Astrocyte (in vitro differentiated cells and primary cell): Measurements from ENCODE around the gene SLC5A4. TPM values are rescaled to one million over a fixed set of nuclear protein-coding genes. Genes with fewer than 3 reads are reported as not detected.
"Not testable (repeated sequence)": the region's sequence is repeated elsewhere in the genome, so short reads cannot be mapped to it uniquely, and the experiment has no call there.

ENCODE experiments used
- DNase-seq: peaks from one replicate; pipeline ENCODE4 v3.0.0-alpha.2; 2010; ENCODE audit warnings: low read depth
- FAIRE-seq: peaks from 2 replicates; lab custom pipeline; 2011; peaks lifted over from hg19 to GRCh38; lab: Jason Lieb, UNC
- H2AFZ ChIP-seq: 2 replicates; pipeline ENCODE4 v1.6.0; 2012; ENCODE audit warnings: low read depth, low read length, inconsistent platforms
- H3K27ac ChIP-seq: 2 replicates; pipeline ENCODE4 v1.5.1; 2011; ENCODE audit warnings: low read depth, low read length, inconsistent platforms
- H3K27me3 ChIP-seq: 2 replicates; pipeline ENCODE4 v1.6.0; 2011; ENCODE audit warnings: low read length, inconsistent platforms; ENCODE audit not compliant: insufficient read depth
- H3K36me3 ChIP-seq: 2 replicates; pipeline ENCODE4 v1.5.1; 2011; ENCODE audit warnings: low read length, inconsistent platforms; ENCODE audit not compliant: insufficient read depth
- H3K4me1 ChIP-seq: 2 replicates; pipeline ENCODE4 v1.5.1; 2011; ENCODE audit warnings: low read length, inconsistent platforms; ENCODE audit not compliant: insufficient read depth
- H3K4me2 ChIP-seq: 2 replicates; pipeline ENCODE4 v1.6.0; 2012; ENCODE audit warnings: low read length, inconsistent platforms
- H3K4me3 ChIP-seq: 2 replicates; pipeline ENCODE4 v1.5.1; 2011; ENCODE audit warnings: low read depth, mild to moderate bottlenecking, low read length, inconsistent platforms; ENCODE audit not compliant: insufficient read depth
- H3K79me2 ChIP-seq: 2 replicates; pipeline ENCODE4 v1.6.0; 2012; ENCODE audit warnings: mild to moderate bottlenecking, low read length, inconsistent platforms; ENCODE audit not compliant: insufficient read depth
- H3K9ac ChIP-seq: 2 replicates; pipeline ENCODE4 v1.6.0; 2012; ENCODE audit warnings: mild to moderate bottlenecking, low read length, inconsistent platforms
- H3K9me3 ChIP-seq: 2 replicates; pipeline ENCODE4 v1.5.1; 2012; ENCODE audit warnings: low read depth, mild to moderate bottlenecking, low read length, inconsistent platforms; ENCODE audit not compliant: insufficient read depth
- H4K20me1 ChIP-seq: 2 replicates; pipeline ENCODE4 v1.6.0; 2012; ENCODE audit warnings: low read length, inconsistent platforms; ENCODE audit not compliant: insufficient read depth
- H3K27ac Mint-ChIP-seq: one replicate; pipeline ENCODE4 v1.8.0; 2021; ENCODE audit warnings: mild to moderate bottlenecking, mixed read lengths; ENCODE audit not compliant: unreplicated experiment
- H3K27me3 Mint-ChIP-seq: one replicate; pipeline ENCODE4 v1.8.0; 2021; ENCODE audit warnings: low read depth, mixed read lengths; ENCODE audit not compliant: unreplicated experiment
- H3K36me3 Mint-ChIP-seq: one replicate; pipeline ENCODE4 v1.8.0; 2021; ENCODE audit warnings: low read depth, mixed read lengths; ENCODE audit not compliant: unreplicated experiment
- H3K4me1 Mint-ChIP-seq: one replicate; pipeline ENCODE4 v1.8.0; 2021; ENCODE audit warnings: low read depth, mixed read lengths; ENCODE audit not compliant: unreplicated experiment
- H3K4me3 Mint-ChIP-seq: one replicate; pipeline ENCODE4 v1.8.0; 2021; ENCODE audit warnings: mild to moderate bottlenecking, moderate library complexity, mixed read lengths; ENCODE audit not compliant: unreplicated experiment
- H3K9me3 Mint-ChIP-seq: one replicate; pipeline ENCODE4 v1.8.0; 2021; ENCODE audit warnings: mild to moderate bottlenecking, mixed read lengths; ENCODE audit not compliant: unreplicated experiment
- CTCF ChIP-seq: IDR thresholded peaks from 2 replicates; pipeline ENCODE4 v1.5.1; 2011; ENCODE audit warnings: low read depth, mild to moderate bottlenecking, inconsistent platforms, low read length, moderate library complexity; ENCODE audit not compliant: insufficient read depth
- EZH2 ChIP-seq: IDR thresholded peaks from 2 replicates; pipeline ENCODE4 v1.6.1; 2012; ENCODE audit warnings: mild to moderate bottlenecking, low read length, inconsistent platforms; ENCODE audit not compliant: insufficient read depth
- total RNA-seq: library from RNA; stranded (reverse); gene quantifications from 2 replicates; pipeline ENCODE4 v1.2.1, GENCODE V29; 2021

The SLC5A4 gene
- total RNA-seq, 1 donor from 2014 or later: 0.14 TPM

- peak; percentile 57 for DNase-seq
- H2AFZ ChIP-seq: peak overlapping the region; percentile 34
Measured at GRCh38 chr22:32281072-32281471, 25.9 kb upstream of the SLC5A4 start.

GRCh38 chr22:32275353-32275752, 20.2 kb upstream of the SLC5A4 start:
- not testable (repeated sequence) for H4K20me1 ChIP-seq, H3K27me3 Mint-ChIP-seq, H3K79me2 ChIP-seq, H3K4me3 Mint-ChIP-seq, H3K27ac Mint-ChIP-seq, H3K9ac ChIP-seq, H3K4me3 ChIP-seq, H3K9me3 Mint-ChIP-seq, DNase-seq, H2AFZ ChIP-seq, H3K36me3 Mint-ChIP-seq, H3K4me2 ChIP-seq, FAIRE-seq, H3K27ac ChIP-seq, H3K4me1 ChIP-seq, H3K27me3 ChIP-seq, H3K36me3 ChIP-seq, H3K4me1 Mint-ChIP-seq, H3K9me3 ChIP-seq

More at GRCh38 chr22:32281072-32281471, 25.9 kb upstream of the SLC5A4 start:
- no peak overlapping the region for H3K27ac ChIP-seq
- FAIRE-seq: no peak
- H3K27me3 Mint-ChIP-seq: peaks cover 18% of the 10 kb centered on the region
- no peak for TF ChIP-seq EZH2
- TF ChIP-seq CTCF: no peak
- H3K36me3 ChIP-seq: no peaks in the 10 kb centered on the region
- no peaks in the 10 kb centered on the region for H4K20me1 ChIP-seq
- no peak overlapping the region for H3K27ac Mint-ChIP-seq
- no peaks in the 10 kb centered on the region for H3K4me1 ChIP-seq
- H3K4me3 Mint-ChIP-seq: peak overlapping the region; percentile 8
- H3K36me3 Mint-ChIP-seq: peaks cover 2% of the 10 kb centered on the region
- no peaks in the 10 kb centered on the region for H3K9me3 ChIP-seq
- H3K4me1 Mint-ChIP-seq: no peaks in the 10 kb centered on the region
- no peaks in the 10 kb centered on the region for H3K27me3 ChIP-seq
- H3K79me2 ChIP-seq: no peaks in the 10 kb centered on the region
- H3K9me3 Mint-ChIP-seq: no peaks in the 10 kb centered on the region
- H3K4me2 ChIP-seq: peak overlapping the region; percentile 43
- H3K4me3 ChIP-seq: no peak overlapping the region
- no peak overlapping the region for H3K9ac ChIP-seq

- H3K27me3 ChIP-seq: no peaks in the 10 kb centered on the region
- no peaks in the 10 kb centered on the region for H3K9me3 Mint-ChIP-seq
- H3K36me3 Mint-ChIP-seq: peaks cover 7% of the 10 kb centered on the region
- H3K4me3 Mint-ChIP-seq: no peak overlapping the region
- no peak overlapping the region for H3K27ac ChIP-seq
- H3K36me3 ChIP-seq: no peaks in the 10 kb centered on the region
- H3K27ac Mint-ChIP-seq: no peak overlapping the region
- H3K4me3 ChIP-seq: no peak overlapping the region
- H3K4me1 Mint-ChIP-seq: no peaks in the 10 kb centered on the region
- DNase-seq (no peak), FAIRE-seq (no peak)
- H3K4me1 ChIP-seq: no peaks in the 10 kb centered on the region
- no peak overlapping the region for H3K4me2 ChIP-seq
- no peak for TF ChIP-seq CTCF
- TF ChIP-seq EZH2: no peak
- no peaks in the 10 kb centered on the region for H4K20me1 ChIP-seq
- H3K9me3 ChIP-seq: no peaks in the 10 kb centered on the region
- no peak overlapping the region for H3K9ac ChIP-seq
- no peaks in the 10 kb centered on the region for H3K79me2 ChIP-seq
- H3K27me3 Mint-ChIP-seq: peaks cover 6% of the 10 kb centered on the region
- no peak overlapping the region for H2AFZ ChIP-seq
Measured at GRCh38 chr22:32271389-32271788, 16.2 kb upstream of the SLC5A4 start.
